Measurements from ENCODE around the gene RANBP3L. TPM values are rescaled to one million over a fixed set of nuclear protein-coding genes. Genes with fewer than 3 reads are reported as not detected.

The RANBP3L gene
- total and polyA plus RNA-seq, 2 of the 4 experiments (the other 2 are of a cell fraction): not detected

DNA sequence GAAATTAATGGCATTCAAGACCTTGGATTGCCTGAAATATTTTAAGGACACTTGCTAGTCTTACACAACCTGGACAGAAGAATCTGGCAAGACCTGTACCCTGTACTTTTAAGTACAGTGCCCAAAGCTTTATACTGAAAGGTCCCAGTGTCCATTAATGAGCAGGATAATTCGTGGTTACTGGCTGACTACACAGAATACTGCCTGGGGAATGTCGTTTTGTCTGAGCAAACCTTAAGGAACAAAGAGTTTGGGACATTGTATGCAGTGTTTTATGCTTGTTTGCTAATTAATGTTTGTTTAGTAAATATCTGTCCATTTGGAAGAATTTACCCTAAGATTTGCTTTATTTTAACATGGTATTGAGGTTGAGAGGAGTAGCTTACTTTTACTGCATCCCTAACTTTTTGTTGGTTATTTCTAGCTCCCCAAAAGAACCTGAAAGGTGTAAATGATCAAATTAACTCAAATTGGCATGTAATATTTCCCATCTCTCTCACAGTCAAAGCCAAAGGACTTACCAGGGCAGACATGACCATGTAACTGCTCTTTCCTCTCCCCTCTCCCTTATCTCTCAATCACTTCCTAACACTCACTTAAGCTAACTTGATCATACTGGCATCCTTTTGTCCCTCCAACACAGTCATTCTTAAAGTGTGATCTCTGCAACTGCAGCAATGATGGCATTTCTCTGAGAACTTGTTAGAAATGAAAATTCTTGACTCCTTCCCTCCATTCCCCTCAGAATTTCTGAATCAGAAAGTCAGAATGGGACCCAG, 15.7 kb downstream of the RANBP3L start:
- Histone ChIP-seq H3K9ac (ENCODE audit: low read depth, low read length) (no peak overlapping the region), H4K5ac (ENCODE audit: low read depth, low read length) (no peak overlapping the region), H3K23ac (ENCODE audit: low read depth, low read length) (no peak overlapping the region), H3K14ac (replicated peaks; ENCODE audit: low read depth, low read length) (no peak overlapping the region), H3K4me3 (ENCODE audit: insufficient read depth, low read depth, low read length) (no peak overlapping the region), H4K91ac (ENCODE audit: insufficient read depth, low read depth, low read length) (no peak overlapping the region), H3K4me1 (ENCODE audit: control insufficient read depth, insufficient read depth, low read length) (no peaks in the 10 kb centered on the region), H2BK15ac (ENCODE audit: low read depth, low read length) (no peak overlapping the region), H2BK120ac (ENCODE audit: low read depth, low read length) (no peak overlapping the region), H3K36me3 (ENCODE audit: control insufficient read depth, insufficient read depth, low read length) (no peaks in the 10 kb centered on the region), H2AFZ (replicated peaks; ENCODE audit: low read length, poor library complexity) (no peak overlapping the region), H3K79me1 (ENCODE audit: low read depth in 1 of 2, low read length in 2 of 2) (no peaks in the 10 kb centered on the region), H3K4ac (ENCODE audit: low read depth, low read length) (no peak overlapping the region), H2AK5ac (ENCODE audit: low read depth, low read length) (no peak overlapping the region), H3K4me2 (ENCODE audit: low read depth, low read length) (no peak overlapping the region), H3K9me1 (ENCODE audit: insufficient read depth, low read length) (no peaks in the 10 kb centered on the region), H3K9me3 (ENCODE audit: control insufficient read depth, insufficient read depth, low read length) (no peaks in the 10 kb centered on the region), H2AK9ac (replicated peaks; ENCODE audit: low read depth, low read length, poor library complexity) (no peak overlapping the region), H3K18ac (ENCODE audit: low read depth, low read length) (no peak overlapping the region), H2BK20ac (ENCODE audit: low read depth, low read length) (no peak overlapping the region), H4K8ac (ENCODE audit: low read depth in 2 of 2, low read length in 2 of 2) (no peak overlapping the region), H2BK5ac (ENCODE audit: low read depth, low read length, poor library complexity, severe bottlenecking) (no peak overlapping the region), H3K27me3 (ENCODE audit: control insufficient read depth, insufficient read depth, low read length) (no peaks in the 10 kb centered on the region; the same call in 1 of the 2 replicates), H3K27ac (ENCODE audit: insufficient read depth, low read length) (no peak overlapping the region), H3K56ac (ENCODE audit: extremely low read depth, insufficient read depth, low read length) (no peak overlapping the region), H4K20me1 (ENCODE audit: insufficient read depth, low read length) (no peaks in the 10 kb centered on the region)
- ChIA-PET CTCF (interaction anchor here (1.0 kb wide), 1 partner anchor 44 kb away, joined by 3 read pairs; the partner anchor contains the start of gene NADK2), POLR2A (ENCODE audit: unreplicated experiment) (no interaction called here)
- no peak for DNase-seq
- TF ChIP-seq, protein P1, sequence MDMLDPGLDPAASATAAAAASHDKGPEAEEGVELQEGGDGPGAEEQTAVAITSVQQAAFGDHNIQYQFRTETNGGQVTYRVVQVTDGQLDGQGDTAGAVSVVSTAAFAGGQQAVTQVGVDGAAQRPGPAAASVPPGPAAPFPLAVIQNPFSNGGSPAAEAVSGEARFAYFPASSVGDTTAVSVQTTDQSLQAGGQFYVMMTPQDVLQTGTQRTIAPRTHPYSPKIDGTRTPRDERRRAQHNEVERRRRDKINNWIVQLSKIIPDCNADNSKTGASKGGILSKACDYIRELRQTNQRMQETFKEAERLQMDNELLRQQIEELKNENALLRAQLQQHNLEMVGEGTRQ (IDR thresholded peaks at IDR 0.05; ENCODE audit: low read depth, low read length): no peak
- TF ChIP-seq RCOR1 (IDR thresholded peaks at IDR 0.05; ENCODE audit: insufficient replicate concordance, low read length) (no peak), FOS (IDR thresholded peaks at IDR 0.05; ENCODE audit: low read depth, low read length) (no peak), SMC3 (IDR thresholded peaks at IDR 0.05; ENCODE audit: low read depth, low read length) (no peak), MAFK (IDR thresholded peaks at IDR 0.05; ENCODE audit: low read depth, low read length) (no peak), NFE2L2 (IDR thresholded peaks at IDR 0.05; ENCODE audit: low read depth, low read length) (no peak), MXI1 (IDR thresholded peaks at IDR 0.05; ENCODE audit: borderline replicate concordance, low read depth, low read length) (no peak), POLR2A (IDR thresholded peaks at IDR 0.05; ENCODE audit: low read depth, low read length) (no peak), BHLHE40 (IDR thresholded peaks at IDR 0.05; ENCODE audit: low read depth, low read length) (no peak), CEBPB (IDR thresholded peaks at IDR 0.05; ENCODE audit: low read depth, low read length) (no peak), MAZ (IDR thresholded peaks at IDR 0.05; ENCODE audit: borderline replicate concordance, low read depth, low read length) (no peak), RAD21 (IDR thresholded peaks at IDR 0.05; ENCODE audit: low read length) (no peak), RFX5 (IDR thresholded peaks at IDR 0.05; ENCODE audit: low read depth, low read length) (no peak), CHD1 (IDR thresholded peaks at IDR 0.05; ENCODE audit: low read depth, low read length) (no peak)
- TF ChIP-seq, protein P2, sequence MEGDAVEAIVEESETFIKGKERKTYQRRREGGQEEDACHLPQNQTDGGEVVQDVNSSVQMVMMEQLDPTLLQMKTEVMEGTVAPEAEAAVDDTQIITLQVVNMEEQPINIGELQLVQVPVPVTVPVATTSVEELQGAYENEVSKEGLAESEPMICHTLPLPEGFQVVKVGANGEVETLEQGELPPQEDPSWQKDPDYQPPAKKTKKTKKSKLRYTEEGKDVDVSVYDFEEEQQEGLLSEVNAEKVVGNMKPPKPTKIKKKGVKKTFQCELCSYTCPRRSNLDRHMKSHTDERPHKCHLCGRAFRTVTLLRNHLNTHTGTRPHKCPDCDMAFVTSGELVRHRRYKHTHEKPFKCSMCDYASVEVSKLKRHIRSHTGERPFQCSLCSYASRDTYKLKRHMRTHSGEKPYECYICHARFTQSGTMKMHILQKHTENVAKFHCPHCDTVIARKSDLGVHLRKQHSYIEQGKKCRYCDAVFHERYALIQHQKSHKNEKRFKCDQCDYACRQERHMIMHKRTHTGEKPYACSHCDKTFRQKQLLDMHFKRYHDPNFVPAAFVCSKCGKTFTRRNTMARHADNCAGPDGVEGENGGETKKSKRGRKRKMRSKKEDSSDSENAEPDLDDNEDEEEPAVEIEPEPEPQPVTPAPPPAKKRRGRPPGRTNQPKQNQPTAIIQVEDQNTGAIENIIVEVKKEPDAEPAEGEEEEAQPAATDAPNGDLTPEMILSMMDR (conservative IDR thresholded peaks at IDR 0.05; ENCODE audit: low read depth, low read length): no peak
- TF ChIP-seq, protein P3, sequence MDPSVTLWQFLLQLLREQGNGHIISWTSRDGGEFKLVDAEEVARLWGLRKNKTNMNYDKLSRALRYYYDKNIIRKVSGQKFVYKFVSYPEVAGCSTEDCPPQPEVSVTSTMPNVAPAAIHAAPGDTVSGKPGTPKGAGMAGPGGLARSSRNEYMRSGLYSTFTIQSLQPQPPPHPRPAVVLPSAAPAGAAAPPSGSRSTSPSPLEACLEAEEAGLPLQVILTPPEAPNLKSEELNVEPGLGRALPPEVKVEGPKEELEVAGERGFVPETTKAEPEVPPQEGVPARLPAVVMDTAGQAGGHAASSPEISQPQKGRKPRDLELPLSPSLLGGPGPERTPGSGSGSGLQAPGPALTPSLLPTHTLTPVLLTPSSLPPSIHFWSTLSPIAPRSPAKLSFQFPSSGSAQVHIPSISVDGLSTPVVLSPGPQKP (IDR thresholded peaks at IDR 0.05; ENCODE audit: borderline replicate concordance, low read depth, low read length): no peak
- intact Hi-C loops (cut with micrococcal nuclease) (no loop called here), dilution Hi-C loops (cut with HindIII; ENCODE audit: low sequenced_read_pairs, unreplicated experiment) (no loop called here), in situ Hi-C loops (cut with MboI; ENCODE audit: low sequenced_read_pairs) (no loop called here)
- ATAC-seq (ENCODE audit: low read depth): no peak
- BruUV-seq (replicated peaks): no TSS peak
- 20% methylated on average over 1 of the region's 2 CpGs; no CpG with 5 or more reads in 1 of the 2 experiments for WGBS, 2 experiments (ENCODE audit: extremely low coverage in 2 of 2, insufficient read length in 1 of 2)

Measured in IMR-90 (cell line).